ENCODE measurements around the gene OIT3. TPM values are rescaled to one million over a fixed set of nuclear protein-coding genes. Genes with fewer than 3 reads are reported as not detected.
"Not testable (repeated sequence)": the region's sequence is repeated elsewhere in the genome, so short reads cannot be mapped to it uniquely, and the experiment has no call there.

OIT3 gene
- total RNA-seq, 2 donors from 2014 or later: not detected

DNA sequence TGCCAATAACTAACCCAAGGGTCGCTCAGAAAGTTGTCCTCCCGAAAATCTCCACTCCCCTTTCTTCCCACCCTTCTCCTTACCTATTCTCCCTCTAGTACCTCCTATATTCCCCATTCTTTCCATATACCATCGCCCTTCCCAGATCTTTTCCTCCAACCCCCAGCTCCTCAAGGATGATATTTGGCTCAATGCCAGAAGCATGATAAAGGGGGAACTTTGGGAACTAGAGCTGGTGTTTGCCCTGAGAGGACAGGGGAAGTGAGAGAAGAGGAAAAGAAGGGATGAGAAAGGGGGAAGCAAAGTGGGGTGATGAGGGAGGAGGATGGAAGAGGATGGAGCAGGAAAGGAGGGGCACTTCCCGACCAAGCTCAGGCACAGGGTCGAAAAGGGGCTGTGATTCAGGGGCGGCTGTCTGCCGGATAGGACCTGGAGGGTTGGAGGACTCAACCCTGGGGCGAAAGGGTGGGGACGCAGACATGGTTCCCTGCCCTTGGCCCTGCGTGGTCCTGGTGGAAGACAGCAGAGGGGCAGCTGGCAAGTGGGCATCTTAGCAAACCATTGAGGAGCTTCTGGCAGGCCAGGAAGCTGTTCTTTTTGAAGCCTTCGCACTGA is 1.8 kb downstream of the OIT3 start:
- H3K27me3 ChIP-seq (replicated peaks; ENCODE audit: insufficient read depth): no peaks in the 10 kb centered on the region
- H3K27ac ChIP-seq: no peak overlapping the region
- no peaks in the 10 kb centered on the region for H3K36me3 ChIP-seq
- no peaks in the 10 kb centered on the region for H3K9me3 ChIP-seq
- no peaks in the 10 kb centered on the region for H3K4me1 ChIP-seq (replicated peaks)
- DNase-seq (ENCODE audit: low spot score): no peak
- 84% methylated on average over 11 of the region's 11 CpGs for WGBS
- intact Hi-C loops (cut with DNase I): no loop called here
- TF ChIP-seq POLR2AphosphoS5 (IDR thresholded peaks at IDR 0.05): no peak
- TF ChIP-seq, protein P1, sequence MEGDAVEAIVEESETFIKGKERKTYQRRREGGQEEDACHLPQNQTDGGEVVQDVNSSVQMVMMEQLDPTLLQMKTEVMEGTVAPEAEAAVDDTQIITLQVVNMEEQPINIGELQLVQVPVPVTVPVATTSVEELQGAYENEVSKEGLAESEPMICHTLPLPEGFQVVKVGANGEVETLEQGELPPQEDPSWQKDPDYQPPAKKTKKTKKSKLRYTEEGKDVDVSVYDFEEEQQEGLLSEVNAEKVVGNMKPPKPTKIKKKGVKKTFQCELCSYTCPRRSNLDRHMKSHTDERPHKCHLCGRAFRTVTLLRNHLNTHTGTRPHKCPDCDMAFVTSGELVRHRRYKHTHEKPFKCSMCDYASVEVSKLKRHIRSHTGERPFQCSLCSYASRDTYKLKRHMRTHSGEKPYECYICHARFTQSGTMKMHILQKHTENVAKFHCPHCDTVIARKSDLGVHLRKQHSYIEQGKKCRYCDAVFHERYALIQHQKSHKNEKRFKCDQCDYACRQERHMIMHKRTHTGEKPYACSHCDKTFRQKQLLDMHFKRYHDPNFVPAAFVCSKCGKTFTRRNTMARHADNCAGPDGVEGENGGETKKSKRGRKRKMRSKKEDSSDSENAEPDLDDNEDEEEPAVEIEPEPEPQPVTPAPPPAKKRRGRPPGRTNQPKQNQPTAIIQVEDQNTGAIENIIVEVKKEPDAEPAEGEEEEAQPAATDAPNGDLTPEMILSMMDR (IDR thresholded peaks at IDR 0.05): no peak
- TF ChIP-seq POLR2A (IDR thresholded peaks at IDR 0.05): no peak
- H3K4me3 ChIP-seq: no peak overlapping the region

DNA sequence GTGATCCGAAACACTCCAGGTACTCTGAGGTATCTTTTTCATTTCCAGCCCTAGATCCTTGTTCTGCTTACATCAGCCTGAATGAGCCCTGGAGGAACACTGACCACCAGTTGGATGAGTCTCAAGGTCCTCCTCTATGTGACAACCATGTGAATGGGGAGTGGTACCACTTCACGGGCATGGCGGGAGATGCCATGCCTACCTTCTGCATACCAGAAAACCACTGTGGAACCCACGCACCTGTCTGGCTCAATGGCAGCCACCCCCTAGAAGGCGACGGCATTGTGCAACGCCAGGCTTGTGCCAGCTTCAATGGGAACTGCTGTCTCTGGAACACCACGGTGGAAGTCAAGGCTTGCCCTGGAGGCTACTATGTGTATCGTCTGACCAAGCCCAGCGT is 5.1 kb downstream of the OIT3 start:
- no peak for DNase-seq (ENCODE audit: low spot score)

DNA sequence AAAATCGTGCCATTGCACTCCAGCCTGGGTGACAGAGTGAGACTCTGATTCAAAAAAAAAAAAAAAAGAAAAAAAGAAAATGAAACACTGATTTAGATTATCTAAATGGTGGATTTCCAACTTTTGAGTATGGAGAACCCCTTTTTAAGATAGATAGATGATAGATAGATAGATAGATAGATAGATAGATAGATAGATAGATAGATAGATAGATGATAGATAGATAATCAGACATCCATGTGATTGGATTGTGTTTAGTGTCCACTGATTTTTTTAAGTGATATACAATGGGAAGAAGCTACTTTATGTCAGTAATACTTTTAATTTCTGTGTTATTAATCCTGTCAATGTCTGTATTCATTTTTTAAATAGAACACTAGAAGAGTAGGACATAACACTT is 6.0 kb downstream of the OIT3 start:
- intact Hi-C loops (cut with DNase I): no loop called here
- no peaks in the 10 kb centered on the region for H3K27me3 ChIP-seq (replicated peaks; ENCODE audit: insufficient read depth)
- H3K4me1 ChIP-seq (replicated peaks): no peaks in the 10 kb centered on the region
- WGBS: 85% methylated on average over 1 of the region's 1 CpG
- H3K27ac ChIP-seq: no peak overlapping the region
- no peak for DNase-seq (ENCODE audit: low spot score)
- no peaks in the 10 kb centered on the region for H3K36me3 ChIP-seq
- TF ChIP-seq POLR2A (IDR thresholded peaks at IDR 0.05): no peak
- TF ChIP-seq, protein P1 (IDR thresholded peaks at IDR 0.05): no peak
- no peak for TF ChIP-seq POLR2AphosphoS5 (IDR thresholded peaks at IDR 0.05)
- H3K9me3 ChIP-seq: no peaks in the 10 kb centered on the region
- H3K4me3 ChIP-seq: no peak overlapping the region

More for the DNA sequence above, 5.1 kb downstream of the OIT3 start:
- WGBS: 95% methylated on average over 10 of the region's 10 CpGs
- Histone ChIP-seq H3K36me3 (no peaks in the 10 kb centered on the region), H3K27ac (no peak overlapping the region), H3K4me3 (no peak overlapping the region), H3K9me3 (no peaks in the 10 kb centered on the region), H3K27me3 (replicated peaks; ENCODE audit: insufficient read depth) (no peaks in the 10 kb centered on the region), H3K4me1 (replicated peaks) (no peaks in the 10 kb centered on the region)
- no peak for TF ChIP-seq POLR2AphosphoS5 (IDR thresholded peaks at IDR 0.05)
- TF ChIP-seq POLR2A (IDR thresholded peaks at IDR 0.05): no peak
- TF ChIP-seq, protein P1 (IDR thresholded peaks at IDR 0.05): no peak
- intact Hi-C loops (cut with DNase I): no loop called here

DNA sequence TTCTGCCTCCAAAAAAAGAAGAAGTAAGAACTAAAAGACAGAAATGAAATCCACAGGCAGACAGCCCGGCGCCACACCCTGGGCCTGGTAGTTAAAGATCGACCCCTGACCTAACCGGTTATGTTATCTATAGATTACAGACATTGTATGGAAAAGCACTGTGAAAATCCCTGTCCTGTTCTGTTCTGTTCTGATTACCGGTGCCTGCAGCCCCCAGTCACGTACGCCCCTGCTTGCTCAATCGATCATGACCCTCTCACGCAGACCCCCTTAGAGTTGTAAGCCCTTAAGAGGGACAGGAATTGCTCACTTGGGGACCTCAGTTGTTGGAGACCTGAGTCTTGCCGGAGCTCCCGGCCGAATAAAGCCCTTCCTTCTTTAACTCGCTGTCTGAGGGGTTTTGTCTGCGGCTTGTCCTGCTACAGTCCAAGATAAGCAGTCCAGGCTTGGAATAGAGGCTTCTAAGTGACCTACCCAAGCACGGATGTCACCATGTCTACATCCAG is 10.5 kb downstream of the OIT3 start:
- intact Hi-C loops (cut with DNase I); H3K9me3 ChIP-seq; H3K4me3 ChIP-seq; H3K27me3 ChIP-seq (replicated peaks; ENCODE audit: insufficient read depth); DNase-seq (ENCODE audit: low spot score); H3K36me3 ChIP-seq; H3K27ac ChIP-seq; H3K4me1 ChIP-seq (replicated peaks): not testable (repeated sequence)
- WGBS: 93% methylated on average over 15 of the region's 15 CpGs

DNA sequence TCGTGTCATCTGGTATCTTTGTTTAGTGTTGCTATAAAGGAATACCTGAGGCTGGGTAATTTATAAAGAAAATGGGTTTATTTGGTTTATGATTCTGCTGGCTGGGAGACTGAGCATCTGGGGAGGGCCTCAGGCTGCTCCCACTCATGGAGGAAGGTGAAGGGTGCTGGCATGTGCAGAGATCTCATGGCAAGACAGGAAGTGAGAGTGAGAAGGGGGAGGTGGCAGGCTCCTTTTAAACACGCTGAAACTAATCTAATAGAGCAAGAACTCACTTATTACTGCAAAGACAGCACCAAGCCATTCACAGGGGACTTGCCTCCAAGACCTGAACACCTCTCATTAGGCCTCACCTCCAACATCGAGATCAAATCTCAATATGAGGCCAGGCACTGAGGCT is 11.3 kb downstream of the OIT3 start:
- H3K4me3 ChIP-seq: no peak overlapping the region
- TF ChIP-seq, protein P1 (IDR thresholded peaks at IDR 0.05): no peak
- TF ChIP-seq POLR2A (IDR thresholded peaks at IDR 0.05) (no peak), POLR2AphosphoS5 (IDR thresholded peaks at IDR 0.05) (no peak)
- intact Hi-C loops (cut with DNase I): no loop called here
- DNase-seq (ENCODE audit: low spot score): no peak
- H3K4me1 ChIP-seq (replicated peaks): no peaks in the 10 kb centered on the region
- 88% methylated on average over 3 of the region's 3 CpGs for WGBS
- H3K27ac ChIP-seq: no peak overlapping the region
- no peaks in the 10 kb centered on the region for H3K9me3 ChIP-seq
- no peaks in the 10 kb centered on the region for H3K36me3 ChIP-seq
- no peaks in the 10 kb centered on the region for H3K27me3 ChIP-seq (replicated peaks; ENCODE audit: insufficient read depth)

Data from prostate gland (tissue), 2 donors.